Keratinocyte (primary cell): ENCODE results near the gene ARID1B. TPM values are rescaled to one million over a fixed set of nuclear protein-coding genes. Genes with fewer than 3 reads are reported as not detected.

Experiments used
- DNase-seq: peaks from one replicate; pipeline ENCODE4 v3.0.0-alpha.2; 2011; ENCODE audit warnings: low read depth, missing footprints, low spot score
- FAIRE-seq: peaks from 2 replicates; lab custom pipeline; 2011; peaks lifted over from hg19 to GRCh38; lab: Jason Lieb, UNC
- H2AFZ ChIP-seq: 2 replicates; pipeline ENCODE4 v1.6.0; 2012; ENCODE audit warnings: low read length, control low read depth, inconsistent platforms; ENCODE audit not compliant: control insufficient read depth
- H3K27ac ChIP-seq: 2 replicates; pipeline ENCODE4 v1.5.1; 2011; ENCODE audit warnings: low read length; ENCODE audit not compliant: control insufficient read depth, insufficient read depth
- H3K27me3 ChIP-seq: 3 replicates; pipeline ENCODE4 v1.6.0; 2011; ENCODE audit warnings: low read length; ENCODE audit not compliant: control insufficient read depth, insufficient read depth; ENCODE audit errors: extremely low read depth
- H3K36me3 ChIP-seq, 2 experiments: 2 replicates in 1 of 2; 3 replicates in 1 of 2; pipeline ENCODE4 v1.5.1; 2011; ENCODE audit warnings: low read length in 2 of 2, mild to moderate bottlenecking in 1 of 2; ENCODE audit not compliant: control insufficient read depth in 2 of 2, insufficient read depth in 2 of 2; ENCODE audit errors: extremely low read depth in 1 of 2
- H3K4me1 ChIP-seq: 3 replicates; pipeline ENCODE4 v1.5.1; 2011; ENCODE audit warnings: low read length; ENCODE audit not compliant: control insufficient read depth, insufficient read depth; ENCODE audit errors: extremely low read depth
- H3K4me2 ChIP-seq: 3 replicates; pipeline ENCODE4 v1.6.0; 2011; ENCODE audit warnings: low read depth, low read length; ENCODE audit not compliant: control insufficient read depth, insufficient read depth; ENCODE audit errors: extremely low read depth
- H3K4me3 ChIP-seq, 3 experiments: fragments of 200-600 bp in 1 of 3; sonication (generic) in 1 of 3; 2 replicates in 2 of 3; 3 replicates in 1 of 3; pipeline ENCODE4 v1.5.1; 2011 to 2016; ENCODE audit warnings: low read length in 3 of 3, mild to moderate bottlenecking in 3 of 3, control low read depth in 2 of 3, inconsistent platforms in 1 of 3, low read depth in 1 of 3, mixed read lengths in 1 of 3, mixed run types in 1 of 3, moderate library complexity in 1 of 3; ENCODE audit not compliant: control insufficient read depth in 2 of 3, insufficient read depth in 2 of 3; ENCODE audit errors: extremely low read depth in 1 of 3
- H3K79me2 ChIP-seq: 2 replicates; pipeline ENCODE4 v1.6.0; 2012; ENCODE audit warnings: low read length; ENCODE audit not compliant: control insufficient read depth, insufficient read depth
- H3K9ac ChIP-seq: 3 replicates; pipeline ENCODE4 v1.6.0; 2011; ENCODE audit warnings: low read length; ENCODE audit not compliant: control insufficient read depth, insufficient read depth; ENCODE audit errors: extremely low read depth
- H3K9me1 ChIP-seq: 3 replicates; pipeline ENCODE4 v1.6.0; 2011; ENCODE audit warnings: low read length; ENCODE audit not compliant: control insufficient read depth, insufficient read depth; ENCODE audit errors: extremely low read depth
- H3K9me3 ChIP-seq: 2 replicates; pipeline ENCODE4 v1.5.1; 2012; ENCODE audit warnings: low read depth, low read length; ENCODE audit not compliant: control insufficient read depth
- H4K20me1 ChIP-seq: 3 replicates; pipeline ENCODE4 v1.6.0; 2011; ENCODE audit warnings: low read length; ENCODE audit not compliant: control insufficient read depth, insufficient read depth; ENCODE audit errors: extremely low read depth
- CTCF ChIP-seq, 3 experiments: IDR thresholded peaks in 1 of 3; conservative IDR thresholded peaks in 1 of 3; optimal IDR thresholded peaks in 1 of 3; 2 replicates in 2 of 3; 3 replicates in 1 of 3; pipeline versions ENCODE3 to v1.5.1; 2011; ENCODE audit warnings: low read length in 3 of 3, mild to moderate bottlenecking in 3 of 3, moderate library complexity in 2 of 3, control low read depth in 1 of 3, inconsistent platforms in 1 of 3; ENCODE audit not compliant: insufficient read depth in 2 of 3; ENCODE audit errors: extremely low read depth in 1 of 3
- EZH2 ChIP-seq: IDR thresholded peaks from one replicate; pipeline ENCODE4 v1.6.1; 2012; ENCODE audit warnings: inconsistent platforms, mild to moderate bottlenecking, low read length, moderate library complexity
- dilution Hi-C: fragments of 300-500 bp; cut with MboI; formaldehyde crosslinking; loops from one replicate; pipeline ENCODE4 v1.7.0; 2020; ENCODE audit warnings: low sequenced_read_pairs; ENCODE audit not compliant: extremely low pct_ligation_motif_present
- polyA plus RNA-seq, 5 experiments: library from polyadenylated mRNA; depleted of rRNA in 3 of 5; stranded (reverse) in 3 of 5; stranded (forward) in 1 of 5; unstranded in 1 of 5; fragments of >200 nt; gene quantifications; 1 replicate in 1 of 5; 2 replicates in 3 of 5; 3 replicates in 1 of 5; pipeline versions ENCODE4 v1.2.1 to v1.2.3, GENCODE V29; 2011 to 2012; ENCODE audit warnings: missing spikeins in 2 of 5, low read depth in 1 of 5, low replicate concordance in 1 of 5

The ARID1B gene
- polyA plus RNA-seq, 1 donor (not counting 4 experiments of a cell fraction or from before 2014, with no cell fraction given), result 14.9 TPM

GRCh38 chr6:156752666-156753301, 24.4 kb upstream of the ARID1B start:
- peak; percentile 16 to 55 (median 26) for TF ChIP-seq CTCF (optimal IDR thresholded peaks at IDR 0.05 in 1 of 3, IDR thresholded peaks at IDR 0.05 in 1 of 3, conservative IDR thresholded peaks at IDR 0.05 in 1 of 3; ENCODE audit: extremely low read depth in 1 of 3, insufficient read depth in 2 of 3, low read length in 3 of 3)
- TF ChIP-seq EZH2, result no peak
- no peaks in the 10 kb centered on the region for H3K9me1 ChIP-seq
- FAIRE-seq (no peak), DNase-seq (no peak)
- no peak overlapping the region for H3K4me2 ChIP-seq
- peaks cover 3% of the 10 kb centered on the region for H4K20me1 ChIP-seq
- no peak overlapping the region for H3K4me3 ChIP-seq
- H3K36me3 ChIP-seq, result no peaks in the 10 kb centered on the region
- H3K9ac ChIP-seq, result no peak overlapping the region
- H3K9me3 ChIP-seq, result no peaks in the 10 kb centered on the region
- dilution Hi-C loops, result no loop called here
- H2AFZ ChIP-seq, result no peak overlapping the region
- H3K79me2 ChIP-seq, result no peaks in the 10 kb centered on the region
- no peaks in the 10 kb centered on the region for H3K4me1 ChIP-seq
- H3K27ac ChIP-seq, result no peak overlapping the region
- no peaks in the 10 kb centered on the region for H3K27me3 ChIP-seq

- no peak for TF ChIP-seq CTCF (optimal IDR thresholded peaks at IDR 0.05 in 1 of 3, IDR thresholded peaks at IDR 0.05 in 1 of 3, conservative IDR thresholded peaks at IDR 0.05 in 1 of 3; ENCODE audit: extremely low read depth in 1 of 3, insufficient read depth in 2 of 3, low read length in 3 of 3)
- no peak for TF ChIP-seq EZH2
- no peak overlapping the region for H3K9ac ChIP-seq
- no peaks in the 10 kb centered on the region for H3K79me2 ChIP-seq
- H3K27ac ChIP-seq, result no peak overlapping the region
- H3K4me1 ChIP-seq, result no peaks in the 10 kb centered on the region
- no peak overlapping the region for H2AFZ ChIP-seq
- no peak for DNase-seq
- H4K20me1 ChIP-seq, result peaks cover 3% of the 10 kb centered on the region
- FAIRE-seq, result no peak
- H3K4me3 ChIP-seq, result no peak overlapping the region
- no peak overlapping the region for H3K4me2 ChIP-seq
- H3K9me1 ChIP-seq, result no peaks in the 10 kb centered on the region
- H3K27me3 ChIP-seq, result no peaks in the 10 kb centered on the region
- no peaks in the 10 kb centered on the region for H3K36me3 ChIP-seq
- dilution Hi-C loops, result no loop called here
- H3K9me3 ChIP-seq, result no peaks in the 10 kb centered on the region
These were observed 20.3 kb upstream of the ARID1B start for GRCh38 chr6:156756630-156757610.
